Measurements from ENCODE around the gene IPO11. TPM values are rescaled to one million over a fixed set of nuclear protein-coding genes. Genes with fewer than 3 reads are reported as not detected.

The IPO11 gene
- total RNA-seq, 2 donors from 2014 or later, result 17.5 to 39.8 TPM

DNA sequence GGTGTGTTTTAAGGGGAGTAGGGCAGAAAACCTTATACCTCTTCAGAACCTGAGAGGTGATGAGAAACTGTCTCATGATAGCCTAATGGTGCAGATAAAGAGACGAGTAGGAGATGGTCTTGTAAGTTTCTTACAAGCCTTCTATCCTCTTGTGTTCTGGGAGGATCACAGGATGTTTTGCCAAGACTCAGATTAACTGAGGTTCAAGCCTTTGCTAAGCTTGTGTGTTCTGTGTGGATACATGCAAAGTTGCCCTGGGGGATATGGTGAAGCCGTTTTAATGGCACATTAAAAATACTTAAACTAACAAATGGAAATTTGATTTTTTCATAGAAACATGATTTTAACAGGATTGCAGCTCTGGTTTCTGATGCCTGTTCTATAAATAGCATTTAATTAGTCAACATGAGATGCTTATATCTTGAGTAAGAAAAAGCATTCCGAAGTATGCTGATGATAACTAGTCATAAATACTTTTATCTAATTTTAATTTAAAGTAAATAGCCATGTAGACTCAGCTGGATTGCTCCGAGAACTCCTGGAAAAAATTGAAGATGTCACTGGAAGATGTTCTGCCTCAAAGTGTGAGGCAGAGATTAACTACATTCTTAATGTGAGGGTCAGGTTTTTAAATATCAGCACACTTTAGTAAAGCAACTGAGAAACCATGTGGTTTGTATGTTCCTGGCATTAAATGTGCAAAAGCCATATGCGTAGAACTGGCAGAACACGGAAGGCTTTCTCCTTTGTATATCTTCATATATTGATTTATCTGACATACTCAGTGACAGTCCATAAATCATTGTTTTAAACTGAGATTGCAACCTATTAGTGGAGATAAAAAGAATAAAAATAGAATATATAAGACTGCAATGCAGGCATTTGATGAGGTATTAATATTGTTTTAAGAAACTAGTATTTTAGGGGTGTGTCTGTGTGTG is 53.7 kb downstream of the IPO11 start:
- DNase-seq, result no peak
- no peak for TF ChIP-seq CTCF (IDR thresholded peaks at IDR 0.05)
- H3K9me3 ChIP-seq, result no peaks in the 10 kb centered on the region
- no peak overlapping the region for H3K9ac ChIP-seq (ENCODE audit: low read depth in 2 of 2, low read length in 2 of 2)
- no peak overlapping the region for H3K27ac ChIP-seq
- H3K27me3 ChIP-seq, result no peaks in the 10 kb centered on the region
- no peak overlapping the region for H3K4me3 ChIP-seq
- intact Hi-C loops (cut with DNase I), result no loop called here
- no peaks in the 10 kb centered on the region for H3K36me3 ChIP-seq
- no peaks in the 10 kb centered on the region for H3K4me1 ChIP-seq

- intact Hi-C loops (cut with DNase I), result no loop called here
- Histone ChIP-seq H3K36me3 (no peaks in the 10 kb centered on the region), H3K9ac (ENCODE audit: low read depth in 2 of 2, low read length in 2 of 2) (no peak overlapping the region), H3K9me3 (no peaks in the 10 kb centered on the region), H3K27me3 (no peaks in the 10 kb centered on the region), H3K4me3 (no peak overlapping the region), H3K4me1 (no peaks in the 10 kb centered on the region), H3K27ac (no peak overlapping the region)
- no peak for DNase-seq
- TF ChIP-seq CTCF (IDR thresholded peaks at IDR 0.05), result no peak
Measured at GRCh38 chr5:62473209-62473608, 60.6 kb downstream of the IPO11 start.

DNA sequence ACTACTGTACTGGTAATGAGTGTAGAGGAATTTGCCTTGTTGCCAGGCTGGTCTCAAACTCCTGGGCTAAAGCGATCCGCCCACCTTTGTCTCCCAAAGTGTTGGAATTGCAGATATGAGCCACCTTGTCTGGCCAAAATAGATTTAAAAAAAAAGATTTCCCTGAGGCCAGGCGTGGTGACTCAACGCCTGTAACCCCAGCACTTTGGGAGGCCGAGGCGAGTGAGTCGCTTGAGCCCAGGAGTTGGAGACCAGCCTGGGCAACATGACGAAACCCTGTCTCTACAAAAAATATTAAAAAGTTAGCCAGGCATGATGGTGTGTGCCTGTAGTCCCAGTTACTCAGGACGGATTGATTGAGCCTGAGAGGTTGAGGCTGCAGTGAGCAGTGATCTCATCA is 62.5 kb downstream of the IPO11 start:
- Histone ChIP-seq H3K27ac (no peak overlapping the region), H3K9ac (ENCODE audit: low read depth in 2 of 2, low read length in 2 of 2) (no peak overlapping the region), H3K27me3 (no peaks in the 10 kb centered on the region), H3K4me1 (no peaks in the 10 kb centered on the region), H3K36me3 (no peaks in the 10 kb centered on the region), H3K4me3 (no peak overlapping the region), H3K9me3 (no peaks in the 10 kb centered on the region)
- TF ChIP-seq CTCF (IDR thresholded peaks at IDR 0.05), result no peak
- DNase-seq, result no peak
- intact Hi-C loops (cut with DNase I), result no loop called here

GRCh38 chr5:62477801-62478200 is 65.2 kb downstream of the IPO11 start:
- Histone ChIP-seq H3K9ac (ENCODE audit: low read depth in 2 of 2, low read length in 2 of 2) (no peak overlapping the region), H3K4me3 (no peak overlapping the region), H3K27me3 (no peaks in the 10 kb centered on the region), H3K4me1 (no peaks in the 10 kb centered on the region), H3K27ac (no peak overlapping the region), H3K9me3 (no peaks in the 10 kb centered on the region), H3K36me3 (no peaks in the 10 kb centered on the region)
- intact Hi-C loops (cut with DNase I), result no loop called here
- DNase-seq, result no peak
- no peak for TF ChIP-seq CTCF (IDR thresholded peaks at IDR 0.05)

DNA sequence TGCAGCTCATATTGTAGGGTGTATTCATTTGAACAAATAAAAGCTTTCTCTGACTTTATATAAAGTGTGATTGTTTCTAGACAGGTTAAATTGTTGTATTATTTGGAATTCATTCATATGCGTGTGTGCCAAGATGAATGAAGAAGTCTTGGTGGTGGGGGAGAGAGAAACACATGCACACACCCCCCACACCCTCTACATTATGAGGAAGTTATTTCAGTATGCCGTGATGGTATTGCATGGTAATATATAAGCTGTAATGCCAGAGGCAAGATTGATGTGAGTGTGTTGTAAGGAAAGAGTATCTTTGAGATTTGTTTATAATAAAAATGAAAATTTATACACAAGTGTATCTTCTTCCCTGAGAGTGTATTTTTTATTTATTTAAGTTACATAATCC is 71.0 kb downstream of the IPO11 start:
- Histone ChIP-seq H3K36me3 (no peaks in the 10 kb centered on the region), H3K4me1 (no peaks in the 10 kb centered on the region), H3K27me3 (no peaks in the 10 kb centered on the region), H3K4me3 (no peak overlapping the region), H3K9me3 (no peaks in the 10 kb centered on the region), H3K27ac (no peak overlapping the region), H3K9ac (ENCODE audit: low read depth in 2 of 2, low read length in 2 of 2) (no peak overlapping the region)
- intact Hi-C loops (cut with DNase I), result no loop called here
- no peak for DNase-seq
- no peak for TF ChIP-seq CTCF (IDR thresholded peaks at IDR 0.05)
